Stimulated activated naive B cell treated with anti-CD40 and anti-IgM and Interleukin-4, amounts not matched to agents 10 μg/mL and 1 μg/mL and 100 μg/mL, for 72 hours (primary cell): ENCODE measurements around the gene TMEM176A.

Source experiments
- ATAC-seq, 2 donors: fragments of 150-1000 bp; cut with Tn5 transposase; replicated peaks; 2 replicates each; pipeline ENCODE4 v1.10.0; 2021; ENCODE audit warnings: moderate library complexity in 1 of 2
- DNase-seq: peaks from one replicate; pipeline ENCODE4 v3.0.0; 2021
- H3K27ac Mint-ChIP-seq: one replicate; pipeline ENCODE4 v1.8.0; 2022; ENCODE audit warnings: mild to moderate bottlenecking, mixed read lengths
- H3K27me3 Mint-ChIP-seq, 2 donors: one replicate each; pipeline ENCODE4 v1.8.0; 2022; ENCODE audit warnings: mixed read lengths in 2 of 2
- H3K36me3 Mint-ChIP-seq, 2 donors: one replicate each; pipeline ENCODE4 v1.8.0; 2022; ENCODE audit warnings: mixed read lengths in 2 of 2, mild to moderate bottlenecking in 1 of 2
- H3K4me1 Mint-ChIP-seq, 2 donors: one replicate each; pipeline ENCODE4 v1.8.0; 2022; ENCODE audit warnings: mixed read lengths in 2 of 2, mild to moderate bottlenecking in 1 of 2
- H3K4me3 Mint-ChIP-seq, 2 donors: one replicate each; pipeline ENCODE4 v1.8.0; 2022; ENCODE audit warnings: mild to moderate bottlenecking in 2 of 2, mixed read lengths in 2 of 2, moderate library complexity in 1 of 2
- H3K9me3 Mint-ChIP-seq, 2 donors: one replicate each; pipeline ENCODE4 v1.8.0; 2022; ENCODE audit warnings: mixed read lengths in 2 of 2, mild to moderate bottlenecking in 1 of 2

TMEM176A gene

DNA sequence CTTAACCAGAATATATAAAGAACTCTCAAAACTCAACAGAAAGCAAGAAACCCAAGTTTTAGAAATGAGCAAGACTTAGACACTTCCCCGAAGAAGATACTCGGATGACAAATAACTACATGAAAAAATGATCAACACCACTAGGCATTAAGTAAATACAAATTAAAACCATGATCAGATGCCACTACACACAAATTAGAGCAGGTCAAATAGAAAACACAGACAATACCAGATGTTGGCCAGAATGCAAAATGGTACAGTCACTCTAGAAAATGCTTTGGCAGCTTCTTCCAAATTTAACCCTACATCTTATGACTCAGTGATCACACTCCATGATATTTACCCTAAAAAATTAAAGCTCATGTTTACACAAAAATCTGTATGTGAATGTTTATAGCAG, 18.4 kb downstream of the TMEM176A start:
- no peak for ATAC-seq

DNA sequence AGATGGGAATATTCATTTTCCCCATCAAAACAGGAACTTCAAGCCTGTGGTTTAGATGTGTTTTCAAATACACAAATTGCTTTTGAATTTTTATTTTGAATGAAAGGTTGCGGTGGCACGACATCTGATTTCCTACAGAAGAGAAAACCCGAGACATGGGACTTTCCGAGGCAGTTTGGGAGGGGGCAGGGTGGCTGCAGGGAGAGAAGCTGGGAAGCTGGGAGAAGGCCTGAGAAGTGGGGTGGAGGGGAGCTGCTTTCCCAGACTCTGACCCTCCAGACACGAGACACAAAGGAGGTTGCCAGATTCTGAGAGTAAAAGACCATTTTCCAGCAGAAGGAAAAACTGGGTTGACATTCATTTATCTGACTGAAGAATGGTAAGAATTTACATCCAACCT, 19.6 kb downstream of the TMEM176A start:
- Mint-ChIP-seq H3K27me3 (peaks cover 21 to 33% of the 10 kb centered on the region in 2 donors), H3K27ac (no peak overlapping the region), H3K9me3 (peaks cover 10 to 16% of the 10 kb centered on the region in 2 donors), H3K4me3 (no peak overlapping the region), H3K4me1 (no peaks in the 10 kb centered on the region), H3K36me3 (no peaks in the 10 kb centered on the region)
- ATAC-seq (no peak), DNase-seq (no peak)

More for the DNA sequence above, 18.4 kb downstream of the TMEM176A start:
- H3K27me3 Mint-ChIP-seq: peaks cover 26 to 33% of the 10 kb centered on the region in 2 donors
- no peaks in the 10 kb centered on the region for H3K4me1 Mint-ChIP-seq
- H3K4me3 Mint-ChIP-seq: no peak overlapping the region
- H3K27ac Mint-ChIP-seq: no peak overlapping the region
- no peak for DNase-seq
- peaks cover 14 to 21% of the 10 kb centered on the region in 2 donors for H3K9me3 Mint-ChIP-seq
- H3K36me3 Mint-ChIP-seq: no peaks in the 10 kb centered on the region

DNA sequence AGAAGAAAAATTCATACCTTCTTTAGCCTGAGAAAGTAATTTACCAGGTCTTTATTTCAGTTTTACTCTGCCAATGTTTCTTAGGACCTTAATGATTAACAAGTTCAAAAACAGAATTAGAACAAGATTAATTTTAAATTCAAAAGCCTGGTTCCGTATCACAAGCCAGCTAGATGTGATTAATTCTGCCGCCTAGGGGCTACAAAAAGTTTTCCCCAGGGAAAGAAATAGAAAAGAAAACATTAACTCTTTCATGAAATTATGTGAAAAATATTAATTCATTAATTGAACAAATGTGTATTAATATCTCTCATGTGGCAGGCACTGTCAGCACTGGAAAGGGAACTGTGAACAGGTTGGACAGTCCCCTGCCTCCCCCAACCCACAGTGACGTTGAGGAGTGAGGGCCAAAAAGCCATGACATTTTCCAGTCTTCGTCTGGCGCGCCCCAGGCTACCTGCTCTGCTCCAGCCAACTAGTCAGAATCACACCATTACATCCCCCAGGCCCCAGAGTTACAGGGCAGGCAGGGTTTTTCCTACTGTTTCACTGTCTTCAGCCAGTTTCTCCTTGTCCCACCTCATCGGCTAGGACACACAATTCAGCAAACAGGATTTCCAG, 20.1 kb downstream of the TMEM176A start:
- Mint-ChIP-seq H3K27ac (no peak overlapping the region), H3K36me3 (no peaks in the 10 kb centered on the region), H3K4me1 (no peaks in the 10 kb centered on the region), H3K9me3 (peaks cover 9 to 15% of the 10 kb centered on the region in 2 donors), H3K27me3 (peaks cover 22 to 35% of the 10 kb centered on the region in 2 donors), H3K4me3 (no peak overlapping the region)
- DNase-seq (no peak), ATAC-seq (peak in 1 of 2 donors; percentile 72)

DNA sequence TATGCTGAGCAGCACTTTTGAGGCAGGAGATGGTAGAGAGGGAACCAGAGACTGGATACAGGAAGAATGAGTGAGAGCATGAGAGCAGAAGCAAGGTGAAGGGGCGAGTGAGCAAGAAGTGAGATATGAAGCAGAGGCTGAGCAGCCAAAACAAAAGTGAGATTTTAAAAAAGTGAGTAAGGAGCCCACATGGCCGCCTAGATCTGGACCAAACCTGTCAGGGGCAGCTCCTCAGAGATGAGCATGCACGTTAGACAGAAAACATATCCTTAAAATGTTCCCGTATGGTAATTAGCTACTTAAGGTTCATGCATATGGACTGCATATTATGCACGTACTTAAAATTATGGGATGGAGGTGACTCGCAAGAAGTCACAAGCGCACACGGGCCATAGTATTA, 22.5 kb downstream of the TMEM176A start:
- DNase-seq (no peak), ATAC-seq (no peak)
- H3K27me3 Mint-ChIP-seq: peaks cover 23 to 37% of the 10 kb centered on the region in 2 donors
- peaks cover 7% of the 10 kb centered on the region in 2 donors for H3K9me3 Mint-ChIP-seq
- no peak overlapping the region for H3K27ac Mint-ChIP-seq
- no peaks in the 10 kb centered on the region for H3K36me3 Mint-ChIP-seq
- H3K4me3 Mint-ChIP-seq: no peak overlapping the region
- H3K4me1 Mint-ChIP-seq: no peaks in the 10 kb centered on the region

DNA sequence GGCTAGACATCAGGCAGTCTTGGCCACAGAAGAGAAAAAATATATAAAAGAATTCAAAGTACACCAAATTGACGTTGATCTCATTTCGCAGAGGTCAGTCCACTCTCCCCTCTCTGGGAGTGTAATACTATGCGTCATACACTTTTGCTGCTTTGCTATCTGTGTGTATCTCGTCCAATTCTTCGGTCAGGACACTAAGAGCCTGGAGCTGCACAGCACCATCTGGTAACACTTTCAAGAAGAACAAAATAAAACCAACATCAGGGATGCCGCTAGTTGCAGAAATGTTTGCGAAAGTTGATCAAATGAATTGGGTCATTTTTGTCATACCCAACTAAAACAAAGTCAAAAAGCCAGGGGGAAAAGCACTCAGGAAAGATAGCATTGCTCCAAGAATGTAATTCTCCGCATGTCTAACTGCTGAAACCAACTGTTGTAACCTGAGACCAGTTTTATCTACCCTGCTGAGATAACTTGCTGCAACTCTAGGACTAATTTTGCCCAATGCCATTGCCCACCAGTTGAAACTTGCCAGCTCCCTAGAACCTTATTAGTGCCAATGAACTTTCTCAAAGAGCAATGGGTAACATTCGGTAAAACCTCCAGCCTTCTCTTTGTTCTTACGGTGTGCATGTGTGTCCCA, 23.0 kb downstream of the TMEM176A start:
- DNase-seq (no peak), ATAC-seq (no peak)
- peaks cover 7% of the 10 kb centered on the region in 2 donors for H3K9me3 Mint-ChIP-seq
- no peak overlapping the region for H3K27ac Mint-ChIP-seq
- H3K4me3 Mint-ChIP-seq: no peak overlapping the region
- no peaks in the 10 kb centered on the region for H3K36me3 Mint-ChIP-seq
- no peaks in the 10 kb centered on the region for H3K4me1 Mint-ChIP-seq
- peaks cover 23 to 42% of the 10 kb centered on the region in 2 donors for H3K27me3 Mint-ChIP-seq

DNA sequence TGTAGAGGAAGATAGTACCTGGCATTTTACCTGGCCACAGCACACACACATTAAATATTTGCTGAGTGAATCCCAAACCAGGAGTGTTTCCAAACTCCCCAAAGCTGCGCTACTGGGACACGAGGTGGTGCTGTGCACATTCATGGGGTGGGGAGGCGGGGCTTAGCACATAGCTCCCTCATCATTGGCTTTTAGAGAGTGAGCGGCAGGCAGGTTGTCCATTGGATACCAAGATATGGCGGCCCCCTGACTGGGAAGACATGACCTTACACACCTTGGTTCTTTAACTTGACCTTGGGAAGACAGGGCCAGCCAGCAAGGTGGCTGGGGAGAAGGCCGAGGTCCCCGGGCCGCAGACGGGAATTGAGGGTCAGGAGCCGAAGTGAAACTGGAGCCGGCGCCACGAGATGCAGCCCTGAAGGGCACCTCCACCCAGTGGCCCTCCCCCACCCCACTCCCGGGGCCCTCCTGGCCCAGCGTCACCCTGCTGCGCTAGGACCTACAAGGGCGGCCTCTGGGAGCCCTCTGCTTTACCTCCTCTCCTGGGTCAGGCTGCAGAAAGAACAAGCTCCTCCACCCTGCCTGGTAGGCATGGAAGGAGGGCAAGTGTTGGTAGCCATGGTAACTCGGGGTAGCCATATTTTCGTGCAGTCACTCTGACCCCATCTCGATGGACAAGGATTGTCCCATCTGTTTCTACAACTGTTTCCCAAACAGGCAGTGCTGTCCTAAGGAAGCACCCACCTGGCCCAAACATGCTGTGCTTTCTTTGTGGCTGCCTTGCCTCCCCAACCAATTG, 24.0 kb downstream of the TMEM176A start:
- Mint-ChIP-seq H3K4me1 (no peaks in the 10 kb centered on the region), H3K27me3 (peaks cover 27 to 42% of the 10 kb centered on the region in 2 donors), H3K27ac (no peak overlapping the region), H3K36me3 (no peaks in the 10 kb centered on the region), H3K9me3 (peaks cover 7% of the 10 kb centered on the region in 2 donors), H3K4me3 (no peak overlapping the region)
- no peak for DNase-seq
- no peak for ATAC-seq

DNA sequence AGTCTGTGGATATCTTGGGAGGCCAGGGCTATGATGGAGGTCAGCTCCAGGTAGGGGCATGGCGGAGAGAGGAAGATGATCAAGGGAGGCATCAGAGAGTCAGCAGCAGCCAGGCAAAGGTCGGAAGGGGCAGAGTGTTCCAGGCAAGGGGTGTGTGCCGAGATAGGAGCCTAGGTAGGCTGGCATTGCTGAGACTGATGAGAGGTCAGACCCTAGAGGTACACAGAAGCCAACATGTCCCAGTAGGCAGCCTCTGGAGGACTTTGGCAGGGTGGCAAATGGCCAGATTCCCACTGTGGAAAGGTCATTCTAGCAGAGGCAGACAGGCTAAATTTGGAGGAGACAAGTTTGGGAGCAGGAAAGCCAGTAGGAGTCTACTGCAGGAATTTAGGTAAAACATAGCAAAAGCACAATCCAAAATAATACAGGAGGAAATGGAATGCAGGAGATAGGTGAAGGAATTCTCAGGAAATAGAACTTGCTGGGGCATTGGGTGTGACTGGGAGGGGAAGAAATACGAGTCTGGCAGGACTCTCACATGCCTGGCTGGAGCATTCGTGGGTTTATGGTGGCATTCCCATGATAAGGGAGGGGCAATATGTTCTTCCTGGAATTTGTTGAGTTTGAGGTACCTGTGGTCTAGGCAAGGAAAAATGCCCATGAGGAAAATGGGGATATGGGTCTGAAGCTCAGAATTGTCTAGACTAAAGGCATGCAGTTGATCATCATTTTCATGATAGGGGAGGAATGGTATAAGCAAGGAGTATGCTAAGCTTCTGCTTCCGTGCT, 25.7 kb downstream of the TMEM176A start:
- no peaks in the 10 kb centered on the region for H3K4me1 Mint-ChIP-seq
- no peak for DNase-seq
- no peak overlapping the region for H3K4me3 Mint-ChIP-seq
- H3K36me3 Mint-ChIP-seq: no peaks in the 10 kb centered on the region
- no peak overlapping the region for H3K27ac Mint-ChIP-seq
- peaks cover 37 to 43% of the 10 kb centered on the region in 2 donors for H3K27me3 Mint-ChIP-seq
- H3K9me3 Mint-ChIP-seq: peaks cover 3 to 4% of the 10 kb centered on the region in 2 donors
- no peak for ATAC-seq

DNA sequence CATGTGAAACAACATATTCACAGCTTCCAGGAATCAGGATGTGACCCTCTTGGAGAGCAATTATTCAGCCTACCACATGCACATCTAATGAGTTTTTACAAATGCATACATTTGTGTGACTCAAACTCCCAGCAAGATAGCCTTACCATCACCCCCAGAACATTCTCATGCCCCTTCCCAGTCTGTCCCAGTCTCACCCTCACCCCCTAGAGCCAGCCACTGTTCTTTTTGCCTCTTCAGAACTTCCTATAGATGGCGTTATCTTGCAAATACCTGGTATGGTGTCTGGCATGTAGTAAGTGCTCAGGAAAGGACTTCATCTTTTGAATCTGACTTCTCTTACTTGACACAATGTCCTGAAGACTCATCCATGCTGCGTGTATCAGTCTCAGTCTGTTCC, 27.8 kb downstream of the TMEM176A start:
- H3K9me3 Mint-ChIP-seq: no peaks in the 10 kb centered on the region
- DNase-seq: no peak
- peaks cover 38 to 41% of the 10 kb centered on the region in 2 donors for H3K27me3 Mint-ChIP-seq
- no peak overlapping the region for H3K4me3 Mint-ChIP-seq
- H3K36me3 Mint-ChIP-seq: no peaks in the 10 kb centered on the region
- H3K4me1 Mint-ChIP-seq: no peaks in the 10 kb centered on the region
- no peak for ATAC-seq
- H3K27ac Mint-ChIP-seq: no peak overlapping the region

DNA sequence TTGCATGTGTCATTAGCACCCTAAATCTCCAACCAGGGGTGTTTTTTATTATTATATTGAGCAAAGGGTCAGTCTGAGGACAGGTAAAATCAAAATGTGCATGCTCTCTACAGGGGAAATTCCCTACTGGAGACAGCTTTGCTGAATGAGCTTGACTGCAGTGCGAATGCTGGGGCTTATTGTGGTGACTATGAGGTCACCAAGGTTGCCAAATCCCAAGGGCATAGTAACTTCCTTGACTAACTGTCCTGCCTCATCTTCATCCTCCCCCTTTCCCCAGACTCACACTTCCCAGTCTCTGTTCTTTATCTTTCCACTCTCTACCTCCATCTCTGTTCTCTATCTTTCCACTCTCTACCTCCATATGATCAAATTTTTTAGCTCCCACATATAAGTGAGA, 28.9 kb downstream of the TMEM176A start:
- no peak overlapping the region for H3K4me3 Mint-ChIP-seq
- H3K9me3 Mint-ChIP-seq: no peaks in the 10 kb centered on the region
- H3K27me3 Mint-ChIP-seq: peaks cover 38 to 47% of the 10 kb centered on the region in 2 donors
- H3K36me3 Mint-ChIP-seq: no peaks in the 10 kb centered on the region
- H3K4me1 Mint-ChIP-seq: no peaks in the 10 kb centered on the region
- ATAC-seq (no peak), DNase-seq (no peak)
- H3K27ac Mint-ChIP-seq: no peak overlapping the region

DNA sequence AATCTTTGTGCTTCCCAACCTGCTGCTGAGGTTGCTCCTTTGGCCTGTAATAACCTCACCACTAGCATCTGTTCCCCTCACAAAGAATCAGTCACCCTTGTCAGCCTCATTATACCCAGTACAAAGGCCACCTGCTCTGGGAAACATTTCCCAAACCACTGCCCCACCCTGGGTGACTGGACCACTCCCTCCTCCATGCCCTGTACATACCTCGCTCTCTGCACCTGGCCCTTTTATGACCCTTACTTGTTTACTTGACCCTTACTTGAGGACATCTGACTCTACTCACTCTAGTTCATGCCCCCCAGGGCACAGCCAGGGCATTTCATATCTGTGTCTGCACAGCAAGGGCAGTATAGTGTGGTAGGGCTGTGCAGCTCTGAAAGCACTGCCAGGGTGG, 30.4 kb downstream of the TMEM176A start:
- Mint-ChIP-seq H3K36me3 (no peaks in the 10 kb centered on the region), H3K27me3 (peaks cover 41 to 44% of the 10 kb centered on the region in 2 donors), H3K4me3 (no peak overlapping the region), H3K9me3 (no peaks in the 10 kb centered on the region), H3K27ac (no peak overlapping the region), H3K4me1 (no peaks in the 10 kb centered on the region)
- no peak for DNase-seq
- ATAC-seq: no peak

DNA sequence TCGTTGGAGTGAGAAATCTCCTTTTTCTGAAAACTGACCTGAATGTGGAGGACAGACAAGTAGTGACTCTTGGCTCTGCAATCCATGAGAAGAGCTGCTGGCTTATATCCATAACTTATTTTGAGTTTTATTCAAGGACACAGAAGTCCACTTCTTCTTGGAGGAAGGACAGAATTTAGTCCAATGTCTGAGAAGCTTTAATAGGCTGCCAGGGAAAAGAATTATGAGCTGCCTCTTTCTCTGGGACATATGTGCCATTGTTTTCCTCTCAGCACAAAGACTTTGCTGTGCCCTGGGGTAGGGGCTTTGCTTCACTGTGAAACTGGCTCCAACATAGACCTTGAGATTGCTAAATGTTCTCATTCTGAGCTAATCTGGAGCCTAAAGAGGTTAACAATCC, 31.3 kb downstream of the TMEM176A start:
- Mint-ChIP-seq H3K36me3 (no peaks in the 10 kb centered on the region), H3K27me3 (peaks cover 39 to 42% of the 10 kb centered on the region in 2 donors), H3K4me3 (no peak overlapping the region), H3K4me1 (no peaks in the 10 kb centered on the region), H3K9me3 (no peaks in the 10 kb centered on the region), H3K27ac (no peak overlapping the region)
- ATAC-seq (no peak), DNase-seq (no peak)

DNA sequence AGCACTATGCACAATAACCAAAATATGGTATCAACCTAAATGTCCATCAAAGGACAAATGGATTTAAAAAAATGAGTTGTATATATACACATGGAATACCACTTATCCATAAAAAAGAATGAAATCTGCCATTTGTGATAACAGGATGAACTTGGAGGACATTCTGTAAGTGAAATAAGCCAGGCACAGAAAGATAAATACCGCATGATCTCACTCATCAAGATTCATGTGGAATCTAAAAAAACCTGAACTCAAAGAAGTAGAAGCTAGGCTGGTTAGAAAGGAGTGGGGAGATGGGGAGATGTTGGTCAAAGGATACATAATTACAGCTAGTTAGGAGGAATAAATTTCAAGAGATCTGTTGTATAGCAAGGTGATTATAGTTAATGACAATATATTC, 34.5 kb downstream of the TMEM176A start:
- Mint-ChIP-seq H3K4me1 (no peaks in the 10 kb centered on the region), H3K27ac (no peak overlapping the region), H3K4me3 (no peak overlapping the region), H3K9me3 (no peaks in the 10 kb centered on the region), H3K36me3 (no peaks in the 10 kb centered on the region), H3K27me3 (peaks cover 24 to 31% of the 10 kb centered on the region in 2 donors)
- DNase-seq: no peak
- ATAC-seq: no peak

DNA sequence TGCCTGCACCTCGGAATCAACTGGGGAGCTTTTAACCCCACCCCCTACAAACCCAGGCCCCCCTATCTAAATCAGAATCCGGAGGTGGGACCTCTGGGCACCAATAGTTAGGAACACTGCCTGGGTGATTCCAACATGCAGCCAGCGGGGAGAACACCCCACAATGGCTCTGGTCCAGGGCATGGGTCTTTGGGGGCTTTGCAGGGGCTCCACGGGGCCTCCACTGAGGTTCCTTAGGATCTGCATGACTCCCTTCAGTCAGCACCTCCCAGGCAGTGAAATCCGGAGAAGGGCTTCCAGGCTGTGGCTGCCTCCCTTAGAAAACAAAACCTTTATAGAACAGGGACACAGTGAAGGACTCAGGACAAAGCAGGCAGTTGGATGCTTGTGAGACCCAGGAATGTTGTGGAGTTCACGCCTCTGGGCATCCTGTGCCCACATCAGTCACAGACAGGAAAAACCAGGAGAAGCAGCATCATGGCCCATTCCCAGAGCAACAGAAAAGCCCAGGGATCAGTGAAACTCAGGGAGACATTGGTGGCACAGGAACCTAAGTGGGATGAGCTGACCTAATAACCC, 35.2 kb downstream of the TMEM176A start:
- Mint-ChIP-seq H3K4me1 (no peaks in the 10 kb centered on the region), H3K27me3 (peaks cover 18 to 24% of the 10 kb centered on the region in 2 donors)
- ATAC-seq: no peak

More for the DNA sequence above, 35.2 kb downstream of the TMEM176A start:
- no peak for DNase-seq
- Mint-ChIP-seq H3K4me3 (no peak overlapping the region), H3K36me3 (no peaks in the 10 kb centered on the region), H3K27ac (no peak overlapping the region), H3K9me3 (no peaks in the 10 kb centered on the region)
